HG02642 (cell line): ENCODE results near the gene SEMA5B.

Experiments used
- ATAC-seq: cut with Tn5 transposase; IDR thresholded peaks from one replicate; pipeline ENCODE4 v1.9.1; 2021; ENCODE audit warnings: mild to moderate bottlenecking; ENCODE audit not compliant: unreplicated experiment, poor library complexity

Gene SEMA5B

GRCh38 chr3:122998856-122999255 lies 28.7 kb downstream of the SEMA5B start:
- no peak for ATAC-seq

- ATAC-seq = no peak
These were observed 29.4 kb downstream of the SEMA5B start for GRCh38 chr3:122998206-122998605.

- no peak for ATAC-seq
These were observed 31.5 kb downstream of the SEMA5B start for GRCh38 chr3:122996038-122996580.

GRCh38 chr3:122994954-122995353 lies 32.6 kb downstream of the SEMA5B start:
- no peak for ATAC-seq

GRCh38 chr3:122993124-122993978 lies 34.2 kb downstream of the SEMA5B start:
- no peak for ATAC-seq

GRCh38 chr3:122992676-122993075 lies 34.9 kb downstream of the SEMA5B start:
- ATAC-seq = no peak

- no peak for ATAC-seq
These were observed 35.4 kb downstream of the SEMA5B start for GRCh38 chr3:122992133-122992532.

- no peak for ATAC-seq
These were observed 36.2 kb downstream of the SEMA5B start for GRCh38 chr3:122991236-122991985.

GRCh38 chr3:122989856-122990575 lies 37.5 kb downstream of the SEMA5B start:
- ATAC-seq = no peak

GRCh38 chr3:122988508-122988907 lies 39.1 kb downstream of the SEMA5B start:
- ATAC-seq = no peak

- ATAC-seq = no peak
These were observed 39.7 kb downstream of the SEMA5B start for GRCh38 chr3:122987736-122988319.

GRCh38 chr3:122987231-122987630 lies 40.3 kb downstream of the SEMA5B start:
- ATAC-seq = no peak

GRCh38 chr3:122986693-122987179 lies 40.8 kb downstream of the SEMA5B start:
- ATAC-seq = no peak

- no peak for ATAC-seq
These were observed 42.0 kb downstream of the SEMA5B start for GRCh38 chr3:122985539-122985938.

- no peak for ATAC-seq
These were observed 42.9 kb downstream of the SEMA5B start for GRCh38 chr3:122984650-122985049.

GRCh38 chr3:122984007-122984406 lies 43.6 kb downstream of the SEMA5B start:
- ATAC-seq = no peak

- ATAC-seq = no peak
These were observed 45.1 kb downstream of the SEMA5B start for GRCh38 chr3:122982216-122983185.

GRCh38 chr3:122979211-122979610 lies 48.4 kb downstream of the SEMA5B start:
- no peak for ATAC-seq

GRCh38 chr3:122978569-122978968 lies 49.0 kb downstream of the SEMA5B start:
- ATAC-seq = no peak
